H1 (cell line): ENCODE measurements around the gene CPPED1. TPM values are rescaled to one million over a fixed set of nuclear protein-coding genes. Genes with fewer than 3 reads are reported as not detected.

Experiments
- ATF3 ChIP-seq: IDR thresholded peaks from 2 replicates; pipeline ENCODE4 v1.6.1; 2011; ENCODE audit warnings: low read depth, mild to moderate bottlenecking, low read length; ENCODE audit not compliant: insufficient read depth
- BACH1 ChIP-seq: IDR thresholded peaks from 2 replicates; pipeline ENCODE4 v1.6.1; 2012; ENCODE audit warnings: low read length, improper control_type of control experiment
- CHD1 ChIP-seq: IDR thresholded peaks from 2 replicates; pipeline ENCODE4 v1.6.1; 2012; ENCODE audit warnings: low read depth, low read length, improper control_type of control experiment
- CHD7 ChIP-seq: fragments of 300-600 bp; sonication (generic); IDR thresholded peaks from 2 replicates; pipeline ENCODE4 v1.7.1; 2012; ENCODE audit warnings: low read length, moderate library complexity, mild to moderate bottlenecking, inconsistent platforms; ENCODE audit not compliant: insufficient replicate concordance
- E2F6 ChIP-seq: IDR thresholded peaks from 2 replicates; pipeline ENCODE4 v1.6.1; 2012; ENCODE audit warnings: inconsistent platforms
- EZH2 ChIP-seq: fragments of 200-600 bp; sonication (generic); IDR thresholded peaks from 2 replicates; pipeline ENCODE4 v1.7.1; 2012; ENCODE audit warnings: low read depth, mild to moderate bottlenecking, moderate library complexity, low read length, inconsistent platforms; ENCODE audit not compliant: severe bottlenecking
- KDM1A ChIP-seq: fragments of 200-600, 300-600 bp; sonication (generic); IDR thresholded peaks from 2 replicates; pipeline ENCODE4 v1.7.1; 2016; ENCODE audit warnings: mild to moderate bottlenecking, low read length, borderline replicate concordance
- MAX ChIP-seq: IDR thresholded peaks from 2 replicates; pipeline ENCODE4 v1.6.1; 2012; ENCODE audit warnings: inconsistent platforms
- NANOG ChIP-seq: IDR thresholded peaks from 2 replicates; pipeline ENCODE4 v1.6.1; 2011; ENCODE audit warnings: low read length, low read depth, mild to moderate bottlenecking, inconsistent platforms; ENCODE audit not compliant: insufficient read depth, poor library complexity, severe bottlenecking
- NRF1 ChIP-seq: IDR thresholded peaks from 2 replicates; pipeline ENCODE4 v1.6.1; 2011; ENCODE audit warnings: mild to moderate bottlenecking, low read depth, low read length, improper control_type of control experiment
- polyA plus RNA-seq, 7 experiments: library from polyadenylated mRNA; depleted of rRNA in 3 of 7; stranded (reverse) in 5 of 7; unstranded in 2 of 7; fragments of >200 nt in 5 of 7; fragments of 200-250 nt in 2 of 7; gene quantifications; 1 replicate in 5 of 7; 2 replicates in 1 of 7; 4 replicates in 1 of 7; pipeline versions ENCODE4 v1.2.1 to v1.2.3, GENCODE V29; 2011 to 2013; ENCODE audit warnings: missing spikeins in 2 of 7, mixed read lengths in 2 of 7
- total RNA-seq: library from RNA; stranded (reverse); fragmentation: NEBNext Ultra II Directional; extraction: Animal tissue kit (Norgen Biotek cat#: 25700); gene quantifications from 2 replicates; pipeline ENCODE4 v1.2.1, GENCODE V29; 2021

Gene CPPED1
- total and polyA plus RNA-seq, 2 of the 8 experiments (the other 6 are each of a cell fraction or from before 2014, with no cell fraction given) = 3.5 to 11.2 TPM

GRCh38 chr16:12818326-12818725 is 14.6 kb upstream of the CPPED1 start (continued):
- TF ChIP-seq CHD7 (no peak), CHD1 (no peak), E2F6 (no peak), BACH1 (no peak), KDM1A (no peak), ATF3 (no peak), NRF1 (no peak), NANOG (no peak), EZH2 (no peak), MAX (no peak)
